Ramos (cell line): Measurements from ENCODE around the gene NAGA.

Experiments
- in situ Hi-C: fragments of 300-500 bp; cut with MboI; formaldehyde crosslinking; loops from one replicate; pipeline ENCODE4 v1.14.3; 2022; ENCODE audit warnings: low sequenced_read_pairs; ENCODE audit not compliant: unreplicated experiment

NAGA gene

GRCh38 chr22:42056757-42057511, 13.7 kb downstream of the NAGA start:
- in situ Hi-C loops: no loop called here

GRCh38 chr22:42052765-42053164, 17.8 kb downstream of the NAGA start:
- in situ Hi-C loops: no loop called here

GRCh38 chr22:42050641-42051180, 19.9 kb downstream of the NAGA start:
- in situ Hi-C loops: no loop called here

- in situ Hi-C loops: no loop called here
Measured at GRCh38 chr22:42041784-42042183, 28.8 kb downstream of the NAGA start.

GRCh38 chr22:42039271-42039670, 31.3 kb downstream of the NAGA start:
- in situ Hi-C loops: no loop called here

GRCh38 chr22:42035256-42035655, 35.4 kb downstream of the NAGA start:
- in situ Hi-C loops: no loop called here

GRCh38 chr22:42033263-42034181, 37.1 kb downstream of the NAGA start:
- in situ Hi-C loops: no loop called here

GRCh38 chr22:42026705-42027104, 43.9 kb downstream of the NAGA start:
- in situ Hi-C loops: no loop called here

- in situ Hi-C loops: no loop called here
Measured at GRCh38 chr22:42025421-42025820, 45.2 kb downstream of the NAGA start.

GRCh38 chr22:42022162-42022847, 48.3 kb downstream of the NAGA start:
- in situ Hi-C loops: no loop called here

GRCh38 chr22:42021571-42021970, 49.0 kb downstream of the NAGA start:
- in situ Hi-C loops: no loop called here

- in situ Hi-C loops: no loop called here
Measured at GRCh38 chr22:42018224-42018623, 52.4 kb downstream of the NAGA start.

GRCh38 chr22:42016111-42016510, 54.5 kb downstream of the NAGA start:
- in situ Hi-C loops: no loop called here

- in situ Hi-C loops: no loop called here
Measured at GRCh38 chr22:42013385-42013784, 57.2 kb downstream of the NAGA start.

- in situ Hi-C loops: no loop called here
Measured at GRCh38 chr22:42010778-42011177, 59.8 kb downstream of the NAGA start.
